Measurements from ENCODE around the gene BTD.

BTD gene

DNA sequence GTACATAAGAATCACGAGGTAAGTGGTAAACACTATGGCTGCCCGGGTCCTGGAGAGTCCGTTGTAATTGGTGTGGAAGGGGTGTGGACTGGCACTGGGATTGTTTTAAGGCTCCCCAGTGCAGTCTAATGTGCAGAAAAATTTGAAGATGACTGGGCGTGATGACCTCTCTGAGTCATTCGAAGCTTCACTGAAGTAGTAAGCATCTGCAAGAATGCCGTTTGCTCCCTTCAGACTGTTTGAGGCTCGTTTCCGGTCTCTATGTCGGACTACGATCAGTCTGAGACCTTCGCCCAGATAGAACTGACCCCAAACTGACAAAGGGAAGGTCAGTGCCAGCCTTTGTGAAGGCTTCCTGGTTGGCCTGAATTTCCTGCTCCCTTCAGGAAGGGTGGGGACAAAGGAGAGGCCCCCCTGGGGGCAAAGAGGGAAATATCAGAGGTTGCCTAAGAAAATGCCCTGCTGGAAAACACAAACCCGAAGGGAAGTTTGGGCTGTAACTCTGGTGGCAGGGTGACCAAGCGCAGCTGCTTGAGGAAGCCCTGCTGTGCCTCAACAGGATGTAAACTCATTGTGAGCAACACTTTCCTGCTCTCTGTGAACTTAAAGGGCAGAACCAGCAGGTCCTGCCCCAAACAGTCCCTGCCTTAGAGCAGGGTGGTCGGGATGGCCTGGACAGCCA, 34.6 kb downstream of the BTD start:
- no peak for DNase-seq (ENCODE audit: low read depth in 3 of 3)

DNA sequence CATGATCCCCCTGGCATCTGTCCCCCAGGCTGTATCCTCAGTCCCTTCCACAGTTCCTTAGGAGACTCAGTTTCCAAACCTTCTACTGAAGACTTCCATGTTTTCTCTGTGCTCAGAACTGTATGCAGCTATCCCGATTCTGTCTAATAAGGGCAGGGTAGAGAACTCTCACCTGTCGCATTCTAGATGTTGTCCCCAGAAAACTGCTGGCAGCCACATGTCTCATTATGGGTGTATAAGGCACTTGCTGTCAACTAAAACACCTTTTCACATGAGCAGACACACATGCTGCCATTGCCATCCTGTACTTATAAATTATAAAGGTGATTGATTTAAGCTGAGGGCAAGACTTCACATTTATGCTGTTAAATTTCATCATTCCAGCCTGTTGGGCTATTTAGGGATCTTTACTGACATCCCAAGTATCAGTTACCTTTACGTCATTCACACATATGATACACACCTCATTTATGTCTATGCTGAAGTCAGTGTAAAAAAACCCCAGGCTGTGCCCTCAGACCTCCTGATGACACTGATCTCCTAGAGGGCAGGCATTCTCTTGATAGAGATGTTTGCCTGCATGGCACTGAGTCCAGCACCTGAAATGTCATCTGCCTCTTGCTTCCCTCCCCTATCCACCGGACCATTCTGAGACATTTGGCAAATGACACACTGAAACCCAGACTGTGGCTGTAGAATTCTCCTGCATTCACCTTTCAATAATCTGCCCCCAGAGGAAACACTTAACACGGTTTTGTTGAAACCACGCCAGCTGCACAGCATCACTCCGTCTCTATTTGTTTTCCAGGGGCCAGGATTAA, 35.8 kb downstream of the BTD start:
- DNase-seq (ENCODE audit: low read depth in 3 of 3), result no peak

DNA sequence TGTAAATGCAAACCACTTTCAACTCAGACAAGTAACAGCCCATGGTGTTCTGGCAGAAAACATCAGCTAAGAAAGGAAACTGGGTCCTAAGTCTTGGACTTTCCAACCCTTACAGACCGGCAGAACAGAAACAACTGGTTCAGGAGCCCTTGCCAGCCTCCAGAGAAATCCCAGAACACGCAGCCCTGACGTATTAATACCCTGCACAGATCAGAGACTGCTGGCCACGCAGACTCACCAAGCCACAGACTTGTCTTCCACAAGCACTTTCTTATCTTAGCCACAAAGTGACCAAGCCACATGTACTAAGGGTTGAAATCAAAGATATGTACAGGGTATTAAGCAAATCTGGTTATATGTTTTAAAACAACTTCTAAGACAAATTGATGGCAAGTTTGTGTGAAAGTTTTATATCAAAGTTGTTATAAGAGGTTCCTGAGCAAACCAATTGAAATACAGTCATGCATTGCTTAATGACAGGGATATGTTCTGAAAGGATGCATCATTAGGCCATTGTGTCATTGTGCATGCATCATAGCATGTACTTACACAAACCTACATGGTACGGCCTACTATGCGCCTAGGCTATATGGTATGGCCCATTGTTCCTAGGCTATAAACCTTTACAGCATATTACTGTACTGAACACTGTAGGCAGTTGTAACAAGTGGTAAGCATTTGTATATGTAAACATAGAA, 36.8 kb downstream of the BTD start:
- DNase-seq (ENCODE audit: low read depth in 3 of 3), result no peak

DNA sequence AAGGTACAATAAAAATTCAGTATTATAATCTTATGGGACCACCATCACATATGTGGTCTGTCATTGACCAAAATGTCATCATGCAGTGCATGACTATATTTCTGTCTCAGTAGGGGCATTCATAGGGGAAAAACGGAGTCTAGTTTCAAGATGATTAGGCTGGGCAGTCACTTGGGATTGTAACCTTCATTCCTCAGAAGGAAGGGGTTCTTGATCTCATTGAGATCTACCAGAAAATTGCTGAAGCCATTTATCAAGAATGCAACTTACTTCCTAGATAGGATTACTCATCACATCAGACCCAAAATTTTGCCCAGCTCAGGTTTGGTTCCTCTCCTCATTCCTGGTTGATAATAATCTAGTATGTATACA, 37.3 kb downstream of the BTD start:
- no peak for DNase-seq (ENCODE audit: low read depth in 3 of 3)

DNA sequence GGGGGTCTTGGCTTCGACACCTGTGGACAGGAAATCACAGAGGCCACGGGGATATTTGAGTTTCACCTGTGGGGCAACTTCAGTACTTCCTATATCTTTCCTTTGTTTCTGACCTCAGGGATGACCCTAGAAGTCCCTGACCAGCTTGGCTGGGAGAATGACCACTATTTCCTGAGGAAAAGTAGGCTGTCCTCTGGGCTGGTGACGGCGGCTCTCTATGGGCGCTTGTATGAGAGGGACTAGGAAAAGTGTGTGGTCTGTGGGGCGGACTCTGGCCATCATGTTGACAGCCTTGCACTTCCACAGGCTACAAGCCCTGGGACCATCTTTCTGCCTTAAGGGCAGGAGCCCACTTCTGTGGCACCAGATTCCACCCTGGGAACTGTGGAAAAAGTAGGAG, 43.7 kb downstream of the BTD start:
- no peak for DNase-seq (ENCODE audit: low read depth in 3 of 3)

DNA sequence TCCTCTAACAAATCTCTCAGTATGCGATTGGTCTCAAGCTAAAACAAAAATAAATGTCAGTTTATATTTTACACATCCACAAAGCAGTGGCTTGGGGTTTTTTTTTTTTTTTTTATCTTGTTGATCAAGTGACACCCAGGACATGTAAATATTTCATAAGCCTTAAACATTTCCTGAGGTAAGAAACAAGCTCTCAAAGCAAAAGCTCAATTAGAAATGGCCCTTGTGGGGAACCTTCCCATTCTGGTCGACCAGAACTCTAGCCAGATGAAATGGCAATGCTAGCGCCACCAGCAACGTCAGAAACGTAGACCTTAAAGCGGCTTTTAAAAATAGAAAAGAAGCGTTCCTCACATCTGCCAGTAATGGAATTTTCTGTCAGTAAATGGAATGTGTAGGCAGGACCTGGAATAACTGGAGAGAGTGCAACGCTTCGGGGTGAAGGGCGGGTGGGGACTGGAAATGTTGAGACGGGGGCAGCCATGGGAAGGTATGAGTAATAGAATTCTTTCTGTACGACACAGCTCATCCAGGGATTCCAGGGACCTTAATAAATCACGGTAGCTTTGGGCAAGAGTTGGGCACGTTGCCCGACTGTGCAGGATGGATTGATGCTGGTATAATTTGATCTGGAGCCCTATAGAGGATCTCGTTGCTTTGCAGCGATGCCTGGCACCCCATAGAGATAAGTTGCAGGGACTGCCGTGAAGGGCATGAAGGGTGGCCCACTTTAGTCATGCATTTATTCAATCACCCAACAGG, 44.4 kb downstream of the BTD start:
- no peak for DNase-seq (ENCODE audit: low read depth in 3 of 3)

DNA sequence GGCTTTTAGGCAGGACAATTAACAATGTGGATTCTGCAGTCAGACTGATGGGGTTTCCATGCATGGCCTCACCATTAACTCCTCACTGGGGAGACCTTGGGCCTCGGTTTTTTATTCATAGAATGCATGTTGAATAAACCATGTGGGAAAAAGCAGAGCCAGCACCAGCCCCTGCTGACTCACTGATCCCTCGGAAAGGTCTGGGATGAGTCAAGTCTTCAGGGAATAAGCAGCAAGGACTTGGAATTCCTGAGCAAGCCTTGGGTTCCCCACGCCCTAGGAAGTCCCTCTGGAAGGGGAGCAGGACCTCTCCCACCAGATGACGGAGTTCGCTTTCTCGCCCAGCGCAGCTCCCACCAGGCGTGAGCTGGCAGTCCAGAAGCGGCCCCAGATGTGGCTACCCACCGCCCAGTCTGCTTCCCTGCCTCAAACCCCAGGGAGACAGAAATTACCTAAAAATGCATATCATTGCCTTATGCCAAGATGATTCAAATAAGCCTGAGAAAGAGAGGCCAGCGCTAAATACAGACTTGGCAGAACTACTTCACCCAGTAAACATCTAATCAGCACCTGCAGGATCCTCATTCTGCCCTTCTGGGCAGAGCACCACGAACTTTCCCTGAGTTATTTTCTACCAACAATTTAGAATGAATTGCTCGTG, 45.4 kb downstream of the BTD start:
- DNase-seq (ENCODE audit: low read depth in 3 of 3), result no peak

DNA sequence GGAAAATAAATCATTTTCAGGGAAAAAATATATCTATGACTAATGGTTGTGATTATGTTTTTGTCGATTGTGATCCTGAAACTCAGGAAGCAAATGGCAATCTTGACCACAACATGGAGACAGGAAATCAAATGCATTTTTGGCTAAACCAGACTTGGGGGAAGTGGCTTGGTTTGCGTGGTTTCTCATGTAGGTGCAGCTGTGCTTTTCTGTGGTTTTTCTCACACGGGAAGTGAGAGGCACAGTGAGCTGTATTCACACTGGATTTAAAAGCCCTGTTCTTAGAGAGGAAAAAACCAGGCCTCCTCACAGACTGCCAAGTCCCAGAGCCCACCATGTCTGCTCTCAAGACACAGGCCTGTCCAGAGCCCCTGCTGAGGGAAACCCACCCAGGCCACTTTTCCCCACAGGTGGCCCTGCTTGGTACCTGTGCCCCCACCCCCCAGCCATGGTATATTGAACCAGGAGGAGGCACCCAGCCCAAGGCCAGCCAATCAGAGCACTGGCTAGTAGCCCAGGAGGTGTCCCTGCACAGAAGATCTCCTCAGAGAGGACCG, 46.1 kb downstream of the BTD start:
- DNase-seq (ENCODE audit: low read depth in 3 of 3), result peak in 1 of 3 experiments; percentile 18

DNA sequence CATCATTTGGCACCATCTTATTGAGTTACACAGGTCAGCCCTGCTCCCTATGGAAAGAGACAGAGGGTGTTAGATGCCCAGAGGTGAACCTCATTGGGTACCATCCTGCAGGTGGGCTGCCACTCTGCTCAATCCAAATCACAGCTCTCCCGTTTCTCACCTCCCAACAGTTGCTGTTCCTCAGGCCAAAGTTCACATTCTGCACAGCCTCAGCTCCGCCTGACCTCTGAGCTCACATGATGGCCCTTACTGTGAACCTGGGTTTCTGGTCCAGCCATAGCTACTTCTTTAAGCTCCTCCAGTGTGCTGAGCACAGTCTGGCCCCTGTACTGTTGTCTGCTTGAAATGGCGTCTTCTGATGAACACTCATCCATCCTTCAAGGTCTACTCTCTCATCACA, 47.8 kb downstream of the BTD start:
- no peak for DNase-seq (ENCODE audit: low read depth in 3 of 3)

DNA sequence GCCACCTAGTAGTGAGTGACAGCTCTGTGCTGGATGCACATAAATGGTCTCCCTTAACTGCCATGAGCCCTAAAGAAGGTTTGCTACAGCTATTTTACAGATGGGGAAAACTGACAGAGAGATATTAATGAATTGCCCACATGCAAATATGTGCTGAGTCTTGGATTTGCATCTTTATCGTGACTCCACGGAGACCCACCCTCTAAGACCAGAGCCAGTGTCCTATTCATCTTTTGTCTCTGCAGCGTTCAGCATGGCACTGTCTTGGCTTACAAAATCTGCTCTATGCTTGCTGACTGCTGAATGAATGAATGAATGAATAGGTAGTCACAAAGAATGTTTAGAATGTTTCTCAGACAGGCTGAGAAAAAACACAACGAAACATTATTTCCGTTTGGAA, 48.3 kb downstream of the BTD start:
- DNase-seq (ENCODE audit: low read depth in 3 of 3), result no peak

DNA sequence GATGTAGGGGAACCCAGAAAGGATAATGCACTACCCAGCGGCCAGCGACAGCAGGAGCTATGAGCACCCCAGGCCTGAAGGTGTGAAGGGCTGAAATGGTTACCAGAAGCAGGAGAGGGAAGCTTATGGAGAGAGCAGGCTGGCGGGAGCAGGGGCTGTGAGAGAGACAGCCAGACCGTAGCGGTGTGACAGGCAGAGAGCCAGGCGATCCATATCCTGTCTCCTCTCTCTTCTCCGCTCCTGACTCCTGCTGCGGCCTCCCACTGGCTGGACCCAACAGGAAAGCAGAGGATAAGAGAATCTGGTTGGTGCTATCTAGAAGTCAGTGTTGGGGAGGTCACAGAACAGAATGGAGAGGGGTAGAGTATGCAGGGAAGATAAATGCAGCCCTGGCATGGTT, 49.9 kb downstream of the BTD start:
- DNase-seq (ENCODE audit: low read depth in 3 of 3), result no peak

DNA sequence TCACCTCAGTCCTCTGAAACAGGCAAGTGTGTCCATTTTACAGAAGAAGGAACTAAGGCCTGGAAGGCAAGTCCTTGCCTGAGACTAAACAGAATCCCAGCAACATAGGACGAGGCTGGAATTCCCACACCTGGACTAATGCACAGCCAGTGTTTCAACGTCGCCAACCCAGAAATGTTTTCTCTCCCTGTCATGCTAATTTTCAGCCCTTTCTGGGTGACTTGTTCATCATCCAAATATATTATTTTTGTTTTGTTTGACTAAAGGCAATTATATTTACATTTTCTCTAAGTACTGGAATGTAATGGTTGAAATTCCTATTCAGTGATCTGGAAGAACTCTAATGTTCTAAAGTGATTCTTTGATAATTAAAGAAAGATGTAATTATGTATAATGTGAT, 51.8 kb downstream of the BTD start:
- no peak for DNase-seq (ENCODE audit: low read depth in 3 of 3)

DNA sequence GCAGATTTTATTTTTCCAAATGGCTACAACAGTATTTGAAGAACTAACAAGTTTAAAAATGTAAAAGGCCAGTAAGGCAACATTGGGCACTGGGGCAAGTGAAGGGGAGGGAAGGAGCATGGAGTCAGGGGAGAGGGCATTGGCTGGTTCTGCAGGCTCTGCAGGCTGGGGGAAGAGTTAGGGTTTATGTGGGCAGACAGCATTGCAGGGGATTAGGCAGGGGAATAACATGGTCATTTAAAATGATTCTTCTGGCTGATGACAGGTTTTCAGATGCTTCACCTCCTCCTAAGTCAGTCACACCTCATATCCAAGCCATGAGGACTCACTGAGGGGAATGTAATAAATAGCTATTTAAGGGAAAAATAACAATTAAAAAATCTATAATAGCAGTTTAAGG, 52.6 kb downstream of the BTD start:
- no peak for DNase-seq (ENCODE audit: low read depth in 3 of 3)

DNA sequence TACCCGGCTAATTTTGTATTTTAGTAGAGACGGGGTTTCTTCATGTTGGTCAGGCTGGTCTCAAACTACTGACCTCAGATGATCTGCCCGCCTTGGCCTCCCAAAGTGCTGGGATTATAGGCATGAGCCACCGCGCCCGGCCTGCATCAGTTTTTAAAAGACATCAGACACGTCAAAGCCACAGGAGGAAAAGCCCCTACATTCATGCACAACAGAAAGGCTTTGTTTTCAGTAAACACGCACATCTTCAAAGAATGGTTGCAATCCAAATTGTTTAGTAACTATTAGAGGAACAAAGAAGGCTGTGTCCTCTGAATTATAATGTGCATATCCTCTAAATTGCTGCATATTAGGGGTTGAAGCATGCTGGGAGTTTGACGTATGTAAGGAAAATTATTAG, 53.3 kb downstream of the BTD start:
- no peak for DNase-seq (ENCODE audit: low read depth in 3 of 3)

DNA sequence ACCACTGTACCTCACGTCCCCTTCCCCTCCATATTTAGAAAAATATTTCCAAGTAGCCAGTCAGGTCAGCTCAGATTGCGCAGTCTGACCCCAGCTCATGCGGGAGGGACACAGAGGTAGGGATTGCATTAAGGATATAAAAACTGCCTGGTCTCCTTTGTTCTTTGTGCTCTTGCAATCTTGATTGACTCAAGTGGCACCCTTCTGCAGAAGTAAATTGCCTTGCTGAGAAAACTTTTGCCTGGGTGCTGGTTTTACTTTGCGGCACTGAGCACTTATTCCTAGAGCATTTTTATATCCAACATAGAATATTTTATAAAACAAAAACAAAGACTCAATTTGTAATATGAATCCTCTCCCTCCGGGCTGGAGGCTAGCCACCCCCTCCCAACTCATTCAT, 54.8 kb downstream of the BTD start:
- DNase-seq (ENCODE audit: low read depth in 3 of 3), result no peak

DNA sequence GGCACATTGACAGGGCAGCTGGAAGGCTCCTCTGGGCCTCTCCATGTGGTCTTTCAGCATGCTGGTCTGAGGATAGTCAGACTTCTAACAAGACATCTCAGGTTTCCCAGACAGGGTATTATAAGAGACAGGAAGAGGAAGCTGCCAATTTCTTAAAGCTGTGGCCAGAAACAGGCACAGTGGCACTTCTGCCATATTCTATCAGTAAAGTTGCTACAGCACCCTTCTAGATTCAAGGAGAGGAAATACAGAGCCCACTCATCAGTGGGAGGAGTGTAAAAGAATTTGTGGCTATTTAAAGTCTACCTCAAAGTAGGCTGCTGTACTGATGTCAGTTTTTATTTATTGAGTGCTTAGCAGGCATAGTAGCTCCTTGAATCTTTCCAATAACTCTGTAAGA, 55.5 kb downstream of the BTD start:
- no peak for DNase-seq (ENCODE audit: low read depth in 3 of 3)

DNA sequence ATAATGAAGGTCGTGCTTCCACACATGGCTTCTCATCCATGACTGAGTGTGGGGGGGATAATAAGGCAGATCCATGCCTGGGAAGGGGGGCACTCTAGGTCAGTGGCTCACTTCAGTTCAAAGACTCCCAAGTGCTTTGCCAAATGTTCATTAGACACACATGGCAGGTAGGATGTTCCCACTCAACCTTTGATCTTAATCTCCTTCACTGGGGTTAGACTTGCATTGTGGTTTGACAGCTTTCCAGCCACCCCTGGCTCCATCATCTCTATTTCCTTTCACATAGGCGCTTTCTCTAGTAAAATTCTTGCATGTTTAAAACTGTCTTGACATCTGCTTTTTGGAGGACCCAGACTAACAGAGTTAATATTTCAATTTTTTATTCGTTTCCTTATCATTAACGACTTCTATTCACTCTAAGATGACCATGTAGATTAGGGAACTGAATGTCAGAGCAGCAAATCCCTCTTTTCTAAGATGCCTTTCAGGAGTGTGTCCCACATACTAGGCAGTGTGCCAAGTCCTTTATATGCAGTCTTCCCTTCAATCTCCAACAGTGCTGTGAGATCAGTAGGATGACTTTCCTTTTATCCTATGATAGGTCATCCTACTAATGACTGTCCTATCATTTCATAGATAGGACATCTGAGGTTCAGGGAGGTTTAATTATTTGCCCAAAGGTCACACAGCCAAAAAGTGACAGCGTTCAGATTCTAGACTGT, 57.9 kb downstream of the BTD start:
- no peak for DNase-seq (ENCODE audit: low read depth in 3 of 3)

DNA sequence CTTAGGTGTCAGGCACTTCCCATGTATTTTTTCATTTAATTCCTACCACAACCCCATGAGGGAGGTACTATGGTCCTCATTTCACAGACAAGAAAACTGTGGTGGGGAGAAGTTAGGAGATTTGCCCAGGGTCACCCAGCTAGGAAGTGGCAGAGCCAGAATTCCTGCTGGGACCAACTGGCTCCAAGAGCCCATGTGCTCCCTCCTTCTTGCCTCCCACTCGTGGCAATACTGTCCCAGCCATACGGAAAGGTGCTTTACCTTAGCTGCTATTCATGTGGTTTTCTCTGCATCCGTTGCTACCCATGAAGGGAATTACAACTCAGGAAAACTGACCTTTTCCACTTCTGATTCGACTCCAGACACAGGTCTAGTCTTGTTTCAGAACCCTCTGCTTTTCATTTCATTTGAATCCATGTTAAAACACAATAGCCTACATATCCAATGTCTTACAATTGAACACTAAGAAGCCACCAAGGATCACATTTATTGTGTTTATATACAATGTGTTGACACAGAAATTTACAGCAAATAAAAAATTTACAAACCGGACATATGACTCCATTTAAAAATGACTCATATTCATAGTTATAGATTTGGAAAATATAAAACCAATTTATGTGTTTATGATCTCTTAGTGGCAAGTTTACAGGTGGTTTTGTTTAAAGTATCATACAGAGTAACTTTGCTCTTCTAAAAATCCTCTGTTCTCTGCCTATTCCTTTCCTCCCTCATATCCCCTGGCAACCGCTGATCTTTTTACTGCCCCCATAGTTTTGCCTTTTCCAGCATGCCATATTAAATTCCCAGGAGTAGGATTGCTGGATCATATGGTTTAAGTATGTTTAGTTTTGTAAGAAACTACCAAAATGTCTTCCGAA, 58.8 kb downstream of the BTD start:
- DNase-seq (ENCODE audit: low read depth in 3 of 3), result no peak

DNA sequence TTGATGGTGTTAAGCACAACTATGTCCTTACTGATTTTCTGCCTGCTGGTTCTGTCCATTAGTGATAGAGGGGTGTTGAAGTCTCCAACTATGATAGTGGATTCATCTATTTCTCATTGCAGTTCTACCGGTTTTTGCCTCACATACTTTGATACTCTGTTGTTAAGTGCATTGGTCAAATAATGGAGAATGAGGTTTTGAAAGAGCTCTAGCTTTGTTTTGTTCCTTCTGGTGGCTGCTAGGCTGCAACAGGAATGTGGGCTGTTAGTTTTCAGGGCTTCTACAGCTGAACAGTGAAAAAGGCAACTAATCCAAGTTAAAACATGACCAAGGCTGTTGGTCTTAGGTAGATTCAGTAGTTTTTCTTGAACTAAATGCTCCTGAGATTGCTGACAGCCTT, 62.6 kb downstream of the BTD start:
- no peak for DNase-seq (ENCODE audit: low read depth in 3 of 3)
